Parathyroid adenoma (tissue), 2 donors: ENCODE results near the gene INSRR.

Experiments used
- H2AFZ ChIP-seq: fragments of 300-600 bp; sonication (generic); one replicate; pipeline ENCODE4 v1.7.0; 2017; ENCODE audit warnings: antibody characterized with exemption, mild to moderate bottlenecking
- H3K27ac ChIP-seq: fragments of 300-600 bp; sonication (generic); one replicate; pipeline ENCODE4 v1.7.0; 2017
- H3K27me3 ChIP-seq: fragments of 300-600 bp; sonication (generic); one replicate; pipeline ENCODE4 v1.7.0; 2017; ENCODE audit warnings: low read length; ENCODE audit not compliant: control insufficient read depth, insufficient read depth
- H3K36me3 ChIP-seq: fragments of 300-600 bp; sonication (generic); one replicate; pipeline ENCODE4 v1.7.0; 2017; ENCODE audit warnings: low read length; ENCODE audit not compliant: control insufficient read depth, insufficient read depth
- H3K4me1 ChIP-seq: fragments of 300-600 bp; sonication (generic); one replicate; pipeline ENCODE4 v1.7.0; 2017; ENCODE audit warnings: control low read depth
- H3K4me2 ChIP-seq: fragments of 300-600 bp; sonication (generic); one replicate; pipeline ENCODE4 v1.7.0; 2017; ENCODE audit warnings: low read length
- H3K4me3 ChIP-seq: fragments of 300-600 bp; sonication (generic); one replicate; pipeline ENCODE4 v1.7.0; 2017; ENCODE audit warnings: low read depth, low read length
- H3K79me2 ChIP-seq: fragments of 300-600 bp; sonication (generic); one replicate; pipeline ENCODE4 v1.7.0; 2017; ENCODE audit warnings: control low read depth
- H3K9ac ChIP-seq: fragments of 300-600 bp; sonication (generic); one replicate; pipeline ENCODE4 v1.7.0; 2017; ENCODE audit warnings: mild to moderate bottlenecking
- H3K9me3 ChIP-seq: fragments of 300-600 bp; sonication (generic); one replicate; pipeline ENCODE4 v1.7.0; 2017; ENCODE audit warnings: low read length; ENCODE audit not compliant: control insufficient read depth
- TF ChIP-seq, protein P1 (sequence below): fragments of 300-600 bp; sonication (generic); IDR thresholded peaks from one replicate; pipeline ENCODE4 v1.7.0; 2017; ENCODE audit warnings: antibody characterized with exemption, mild to moderate bottlenecking
- donor health status: primary hyperparathyroidism.

Gene INSRR

DNA sequence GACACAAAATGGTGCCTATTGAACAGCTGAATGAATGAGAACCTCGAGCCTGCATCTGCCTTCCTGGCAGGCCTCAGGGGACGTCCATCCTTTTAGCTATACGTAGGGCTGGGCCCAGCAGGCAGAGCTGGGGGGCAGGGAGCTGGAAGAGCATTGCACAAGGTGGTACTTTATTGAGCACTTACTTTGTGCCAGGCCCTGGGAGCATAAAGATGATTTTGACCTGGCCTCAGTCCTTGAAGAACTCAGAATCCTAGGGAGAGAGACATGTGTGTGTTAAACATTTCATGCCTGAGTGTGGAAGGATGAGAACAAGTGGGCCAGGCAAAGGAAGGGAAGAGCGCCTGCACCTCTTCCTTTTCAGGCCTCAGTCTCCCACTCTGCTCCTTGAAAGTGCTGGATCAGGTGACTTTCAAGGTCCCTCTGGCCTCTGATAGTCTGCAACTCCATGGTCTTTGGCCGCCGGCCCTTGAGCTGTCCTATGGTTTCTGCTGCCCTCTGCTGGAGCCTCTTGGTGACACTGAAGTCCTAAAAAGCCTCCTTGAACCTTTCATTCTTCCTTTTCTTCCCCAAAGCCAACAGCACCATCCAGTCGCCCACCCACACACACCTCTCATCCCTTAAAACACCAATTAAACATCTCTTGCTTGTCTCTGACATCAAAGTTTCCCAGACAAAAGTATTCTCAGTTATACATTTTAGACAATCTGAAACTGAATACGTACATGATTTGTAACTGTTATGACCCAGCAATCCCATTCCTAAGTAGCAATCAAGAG lies 31.1 kb upstream of the INSRR start:
- TF ChIP-seq, protein P1, sequence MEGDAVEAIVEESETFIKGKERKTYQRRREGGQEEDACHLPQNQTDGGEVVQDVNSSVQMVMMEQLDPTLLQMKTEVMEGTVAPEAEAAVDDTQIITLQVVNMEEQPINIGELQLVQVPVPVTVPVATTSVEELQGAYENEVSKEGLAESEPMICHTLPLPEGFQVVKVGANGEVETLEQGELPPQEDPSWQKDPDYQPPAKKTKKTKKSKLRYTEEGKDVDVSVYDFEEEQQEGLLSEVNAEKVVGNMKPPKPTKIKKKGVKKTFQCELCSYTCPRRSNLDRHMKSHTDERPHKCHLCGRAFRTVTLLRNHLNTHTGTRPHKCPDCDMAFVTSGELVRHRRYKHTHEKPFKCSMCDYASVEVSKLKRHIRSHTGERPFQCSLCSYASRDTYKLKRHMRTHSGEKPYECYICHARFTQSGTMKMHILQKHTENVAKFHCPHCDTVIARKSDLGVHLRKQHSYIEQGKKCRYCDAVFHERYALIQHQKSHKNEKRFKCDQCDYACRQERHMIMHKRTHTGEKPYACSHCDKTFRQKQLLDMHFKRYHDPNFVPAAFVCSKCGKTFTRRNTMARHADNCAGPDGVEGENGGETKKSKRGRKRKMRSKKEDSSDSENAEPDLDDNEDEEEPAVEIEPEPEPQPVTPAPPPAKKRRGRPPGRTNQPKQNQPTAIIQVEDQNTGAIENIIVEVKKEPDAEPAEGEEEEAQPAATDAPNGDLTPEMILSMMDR = peak; percentile 67
- H2AFZ ChIP-seq = peak overlapping the region; percentile 9
- H3K36me3 ChIP-seq = no peaks in the 10 kb centered on the region
- no peaks in the 10 kb centered on the region for H3K4me1 ChIP-seq
- no peaks in the 10 kb centered on the region for H3K9me3 ChIP-seq
- H3K27me3 ChIP-seq = no peaks in the 10 kb centered on the region
- H3K79me2 ChIP-seq = no peaks in the 10 kb centered on the region
- no peak overlapping the region for H3K27ac ChIP-seq
- H3K4me3 ChIP-seq = no peak overlapping the region
- H3K4me2 ChIP-seq = no peak overlapping the region
- H3K9ac ChIP-seq = no peak overlapping the region

DNA sequence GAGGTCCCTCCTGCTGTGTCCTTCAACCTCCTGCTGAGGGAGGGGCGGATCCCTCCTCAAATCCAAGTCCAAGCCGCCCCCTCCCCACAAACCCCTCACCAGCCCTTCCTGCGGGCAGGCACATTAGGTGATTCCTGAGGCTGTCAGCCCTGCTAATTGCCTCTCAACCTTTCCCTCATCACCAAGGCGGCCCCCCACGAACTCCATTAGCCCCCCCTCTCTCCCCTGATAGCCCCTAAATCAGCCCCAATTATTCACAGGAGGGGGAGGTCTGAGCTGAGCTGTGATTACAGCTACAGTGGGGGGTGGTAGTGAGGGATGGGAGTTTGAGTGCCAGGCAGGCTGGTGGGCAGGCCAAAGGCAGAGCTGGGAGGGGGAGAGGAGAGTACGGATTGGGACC lies 28.8 kb upstream of the INSRR start:
- Histone ChIP-seq H2AFZ (no peak overlapping the region), H3K4me1 (no peaks in the 10 kb centered on the region), H3K36me3 (no peaks in the 10 kb centered on the region), H3K4me2 (no peak overlapping the region), H3K79me2 (no peaks in the 10 kb centered on the region), H3K27ac (no peak overlapping the region), H3K4me3 (no peak overlapping the region), H3K9me3 (no peaks in the 10 kb centered on the region), H3K27me3 (no peaks in the 10 kb centered on the region), H3K9ac (no peak overlapping the region)
- TF ChIP-seq, protein P1 = no peak

DNA sequence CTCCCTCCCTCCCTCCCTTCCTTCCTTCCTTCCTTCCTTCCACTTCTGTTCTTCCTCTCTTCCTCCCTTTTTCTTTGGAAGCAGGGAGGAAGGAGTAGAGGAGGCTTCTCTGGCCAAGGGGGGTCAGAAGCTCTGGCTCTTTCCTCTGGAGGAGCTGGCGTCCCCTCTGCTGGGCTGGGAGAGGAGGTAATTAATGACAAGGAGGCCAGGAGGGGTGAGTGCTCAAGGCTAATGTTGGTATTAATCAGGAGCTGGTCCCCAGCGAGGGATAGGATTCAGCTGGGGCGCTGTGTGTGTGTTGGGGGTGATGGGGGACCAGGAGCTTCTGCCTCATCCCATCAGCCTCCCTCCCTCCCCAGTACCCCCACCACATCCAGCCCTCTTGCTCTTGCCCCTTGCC lies 28.4 kb upstream of the INSRR start:
- Histone ChIP-seq H3K79me2 (no peaks in the 10 kb centered on the region), H3K4me1 (no peaks in the 10 kb centered on the region), H2AFZ (no peak overlapping the region), H3K4me2 (no peak overlapping the region), H3K27me3 (no peaks in the 10 kb centered on the region), H3K9ac (no peak overlapping the region), H3K36me3 (no peaks in the 10 kb centered on the region), H3K9me3 (no peaks in the 10 kb centered on the region), H3K4me3 (no peak overlapping the region), H3K27ac (no peak overlapping the region)
- TF ChIP-seq, protein P1 = no peak

DNA sequence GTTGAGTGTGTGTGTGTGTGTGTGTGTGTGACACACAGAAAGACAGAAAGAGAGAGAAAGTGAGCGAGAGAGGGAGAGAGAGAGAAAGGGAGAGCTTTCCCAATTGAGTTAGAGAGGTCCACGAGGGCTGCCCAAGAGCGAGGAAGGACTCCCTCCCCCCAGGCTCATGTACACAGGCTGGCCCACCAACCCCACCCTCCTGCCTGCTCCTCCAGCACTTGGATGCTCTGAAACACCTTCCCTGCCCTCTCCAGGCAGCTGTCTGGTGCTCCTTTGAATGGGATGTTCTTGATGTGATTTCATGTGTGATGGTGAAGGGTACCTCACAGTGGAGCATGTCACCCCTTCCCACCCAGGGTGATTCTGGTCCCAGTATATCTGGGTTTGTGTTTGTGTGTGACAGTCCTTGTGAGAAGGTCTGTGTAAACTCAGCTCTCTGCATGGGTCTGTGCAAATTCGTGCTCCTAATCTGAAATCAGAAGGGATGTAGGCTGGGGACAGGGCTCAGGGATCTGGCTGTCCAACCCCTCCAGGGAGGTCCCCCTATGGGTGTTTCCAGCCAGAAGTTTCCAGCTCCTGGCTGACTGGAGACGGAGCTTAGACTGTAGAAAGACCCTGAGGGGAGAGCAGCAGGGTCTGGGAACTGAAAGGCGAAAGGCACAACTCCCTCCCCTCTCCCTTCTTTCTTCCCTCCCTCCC lies 27.8 kb upstream of the INSRR start:
- Histone ChIP-seq H3K4me2 (no peak overlapping the region), H3K4me1 (no peaks in the 10 kb centered on the region), H3K36me3 (no peaks in the 10 kb centered on the region), H3K4me3 (no peak overlapping the region), H3K27me3 (no peaks in the 10 kb centered on the region), H3K27ac (no peak overlapping the region), H3K79me2 (no peaks in the 10 kb centered on the region), H2AFZ (no peak overlapping the region), H3K9ac (no peak overlapping the region), H3K9me3 (no peaks in the 10 kb centered on the region)
- TF ChIP-seq, protein P1 = no peak
